B cell (primary cell): ENCODE measurements around the gene HOXB3.

Experiments used
- CTCF ChIP-seq: fragments of 200-600 bp; IDR thresholded peaks from one replicate; pipeline ENCODE4 v1.8.0; 2022; ENCODE audit warnings: antibody characterized with exemption, mild to moderate bottlenecking
- EZH2 ChIP-seq: IDR thresholded peaks from 2 replicates; pipeline ENCODE4 v1.6.1; 2012; ENCODE audit warnings: borderline replicate concordance, low read depth, mild to moderate bottlenecking, moderate library complexity, low read length; ENCODE audit not compliant: insufficient read depth, poor library complexity, severe bottlenecking

DNA sequence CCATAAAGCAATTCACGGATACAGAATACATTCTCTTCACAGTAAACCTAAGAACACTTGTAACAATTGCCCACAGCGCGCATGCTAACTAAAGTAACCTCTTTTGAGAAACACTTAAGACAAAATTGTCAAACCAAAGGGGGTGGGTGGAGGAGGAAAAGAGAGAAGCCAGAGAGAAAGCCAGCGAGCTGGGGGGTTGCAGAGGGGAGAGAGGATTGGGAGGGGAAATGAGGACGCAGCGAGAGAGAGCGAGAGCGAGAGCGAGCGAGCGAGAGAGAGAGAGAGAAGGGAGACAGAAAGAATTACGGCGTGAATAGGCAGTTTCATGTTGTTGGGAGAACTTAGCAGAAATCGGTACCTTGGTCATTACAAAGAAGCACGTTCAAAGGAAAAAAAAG is 22.4 kb upstream of the HOXB3 start:
- no peak for TF ChIP-seq EZH2
- TF ChIP-seq CTCF: no peak
